Panc1 (cell line): Measurements from ENCODE around the gene FZD7. TPM values are rescaled to one million over a fixed set of nuclear protein-coding genes. Genes with fewer than 3 reads are reported as not detected.

ENCODE experiments used
- ATAC-seq: fragments of 200-7000 bp; cut with Tn5 transposase; 2 replicates; pipeline ENCODE4 v1.9.1; 2020; ENCODE audit warnings: mild to moderate bottlenecking, moderate library complexity
- BruUV-seq: library from RNA; stranded (reverse); fragments of 400-500 nt; replicated peaks from 2 replicates; lab custom pipeline; 2021; lab: Mats Ljungman, UMichigan
- CTCF ChIA-PET: fragments of 300-600 bp; sonication (Branson Sonifier 250); formaldehyde crosslinking; loops from one replicate; lab custom pipeline; 2022; ENCODE audit warnings: antibody characterized with exemption; lab: Charles Lee
- POLR2A ChIA-PET: fragments of 300-600 bp; sonication (Branson Sonifier 250); formaldehyde crosslinking; loops from one replicate; lab custom pipeline; 2022; ENCODE audit warnings: antibody characterized with exemption; lab: Charles Lee
- DNase-seq: peaks from one replicate; pipeline ENCODE4 v3.0.0-alpha.2; 2010; ENCODE audit warnings: low read depth, low spot score
- H3K27ac ChIP-seq: 2 replicates; pipeline ENCODE4 v1.5.1; 2011; ENCODE audit warnings: mild to moderate bottlenecking, low read length, inconsistent platforms
- H3K27me3 ChIP-seq: fragments of 200-500 bp; sonication (Bioruptor generic); 2 replicates; pipeline ENCODE4 v1.6.0; 2014; ENCODE audit warnings: low read length, inconsistent platforms; ENCODE audit not compliant: control insufficient read depth, insufficient read depth
- H3K36me3 ChIP-seq: fragments of 200-500 bp; sonication (Bioruptor generic); 2 replicates; pipeline ENCODE4 v1.5.1; 2014; ENCODE audit warnings: inconsistent platforms, mild to moderate bottlenecking, low read length, moderate library complexity; ENCODE audit not compliant: control insufficient read depth, insufficient read depth
- H3K4me1 ChIP-seq: 2 replicates; pipeline ENCODE4 v1.5.1; 2011; ENCODE audit warnings: inconsistent platforms, mild to moderate bottlenecking, low read length, moderate library complexity; ENCODE audit not compliant: control insufficient read depth, insufficient read depth
- H3K4me3 ChIP-seq, 2 experiments: 2 replicates each; pipeline ENCODE4 v1.5.1; 2011 to 2012; ENCODE audit warnings: low read depth in 2 of 2, low read length in 2 of 2, mild to moderate bottlenecking in 2 of 2, inconsistent platforms in 1 of 2, moderate library complexity in 1 of 2
- H3K9me3 ChIP-seq: fragments of 200-500 bp; sonication (Bioruptor generic); 2 replicates; pipeline ENCODE4 v1.5.1; 2014; ENCODE audit warnings: low read depth, mild to moderate bottlenecking, inconsistent platforms, low read length, moderate library complexity; ENCODE audit not compliant: control insufficient read depth, insufficient read depth
- POLR2AphosphoS5 ChIP-seq: IDR thresholded peaks from 2 replicates; pipeline ENCODE4 v1.6.1; 2012; ENCODE audit warnings: mild to moderate bottlenecking, low read depth, low read length, moderate library complexity
- SIN3A ChIP-seq: IDR thresholded peaks from 2 replicates; pipeline ENCODE4 v1.6.1; 2012; ENCODE audit warnings: low read depth, mild to moderate bottlenecking, low read length, moderate library complexity, borderline replicate concordance; ENCODE audit not compliant: insufficient read depth
- TCF7L2 ChIP-seq: IDR thresholded peaks from 2 replicates; pipeline ENCODE4 v1.6.1; 2011; ENCODE audit warnings: mild to moderate bottlenecking, low read depth, low read length, inconsistent platforms
- in situ Hi-C: cut with HindIII; loops from 2 replicates; pipeline ENCODE4 v1.10.0; 2016; ENCODE audit warnings: low sequenced_read_pairs, low pct_unique_long_range_greater_than_20kb
- intact Hi-C: fragments of 100-400 bp; cut with micrococcal nuclease; formaldehyde crosslinking; loops from one replicate; pipeline ENCODE4 v1.10.0; 2022; ENCODE audit not compliant: unreplicated experiment
- total RNA-seq: library from RNA; stranded (reverse); gene quantifications from one replicate; pipeline ENCODE4 v1.2.1, GENCODE V29; 2021; ENCODE audit not compliant: unreplicated experiment
- TF ChIP-seq, protein P1 (sequence below): fragments of 450-650 bp; IDR thresholded peaks from 2 replicates; pipeline ENCODE4 v1.5.1; 2017; ENCODE audit warnings: mild to moderate bottlenecking
- TF ChIP-seq, protein P2 (sequence below), 2 experiments: IDR thresholded peaks; 2 replicates each; pipeline ENCODE4 v1.6.1; 2011 to 2012; ENCODE audit warnings: low read depth in 2 of 2, control low read depth in 1 of 2, low read length in 1 of 2, mild to moderate bottlenecking in 1 of 2, moderate library complexity in 1 of 2; ENCODE audit not compliant: insufficient read depth in 1 of 2

The FZD7 gene
- total RNA-seq, 1 experiment from 2014 or later: 38.1 TPM

GRCh38 chr2:202051499-202052161 lies 18.0 kb downstream of the FZD7 start:
- ChIA-PET CTCF (no interaction called here), POLR2A (no interaction called here)
- Histone ChIP-seq H3K4me1 (peaks cover 3% of the 10 kb centered on the region; the same call in 1 of the 2 replicates), H3K27me3 (peaks cover 3% of the 10 kb centered on the region; the same call in 1 of the 2 replicates), H3K9me3 (no peaks in the 10 kb centered on the region), H3K27ac (no peak overlapping the region), H3K4me3 (no peak overlapping the region), H3K36me3 (no peaks in the 10 kb centered on the region)
- TF ChIP-seq POLR2AphosphoS5: no peak
- ATAC-seq (no peak), DNase-seq (no peak)
- in situ Hi-C loops: no loop called here
- no TSS peak for BruUV-seq
- intact Hi-C loops: no loop called here

DNA sequence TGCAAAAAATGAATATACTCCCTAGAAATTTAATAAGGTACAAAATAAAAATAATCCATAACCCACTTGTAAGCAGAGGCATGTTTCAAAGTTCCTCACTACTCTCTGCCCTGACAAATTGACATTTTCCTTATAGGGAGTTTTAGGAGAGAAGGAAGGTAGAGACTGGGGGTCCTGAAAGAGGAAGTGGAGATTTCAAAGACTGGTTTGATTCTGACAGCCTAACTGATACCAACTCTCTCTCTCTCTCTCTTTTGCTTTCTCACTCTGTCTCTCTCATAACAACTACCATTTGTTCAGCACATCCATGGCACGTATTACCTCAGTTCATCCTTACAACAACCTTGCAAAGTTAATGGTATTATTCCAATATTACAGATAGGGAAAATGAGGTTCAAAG lies 18.6 kb downstream of the FZD7 start:
- Histone ChIP-seq H3K4me3 (no peak overlapping the region), H3K27me3 (peaks cover 3% of the 10 kb centered on the region; the same call in 1 of the 2 replicates), H3K27ac (no peak overlapping the region), H3K4me1 (peaks cover 3% of the 10 kb centered on the region; the same call in 1 of the 2 replicates), H3K36me3 (no peaks in the 10 kb centered on the region), H3K9me3 (no peaks in the 10 kb centered on the region)
- in situ Hi-C loops (no loop called here), intact Hi-C loops (no loop called here)
- DNase-seq (no peak), ATAC-seq (no peak)
- CTCF ChIA-PET: no interaction called here
- TF ChIP-seq, protein P1, sequence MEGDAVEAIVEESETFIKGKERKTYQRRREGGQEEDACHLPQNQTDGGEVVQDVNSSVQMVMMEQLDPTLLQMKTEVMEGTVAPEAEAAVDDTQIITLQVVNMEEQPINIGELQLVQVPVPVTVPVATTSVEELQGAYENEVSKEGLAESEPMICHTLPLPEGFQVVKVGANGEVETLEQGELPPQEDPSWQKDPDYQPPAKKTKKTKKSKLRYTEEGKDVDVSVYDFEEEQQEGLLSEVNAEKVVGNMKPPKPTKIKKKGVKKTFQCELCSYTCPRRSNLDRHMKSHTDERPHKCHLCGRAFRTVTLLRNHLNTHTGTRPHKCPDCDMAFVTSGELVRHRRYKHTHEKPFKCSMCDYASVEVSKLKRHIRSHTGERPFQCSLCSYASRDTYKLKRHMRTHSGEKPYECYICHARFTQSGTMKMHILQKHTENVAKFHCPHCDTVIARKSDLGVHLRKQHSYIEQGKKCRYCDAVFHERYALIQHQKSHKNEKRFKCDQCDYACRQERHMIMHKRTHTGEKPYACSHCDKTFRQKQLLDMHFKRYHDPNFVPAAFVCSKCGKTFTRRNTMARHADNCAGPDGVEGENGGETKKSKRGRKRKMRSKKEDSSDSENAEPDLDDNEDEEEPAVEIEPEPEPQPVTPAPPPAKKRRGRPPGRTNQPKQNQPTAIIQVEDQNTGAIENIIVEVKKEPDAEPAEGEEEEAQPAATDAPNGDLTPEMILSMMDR: no peak
- TF ChIP-seq, protein P2, sequence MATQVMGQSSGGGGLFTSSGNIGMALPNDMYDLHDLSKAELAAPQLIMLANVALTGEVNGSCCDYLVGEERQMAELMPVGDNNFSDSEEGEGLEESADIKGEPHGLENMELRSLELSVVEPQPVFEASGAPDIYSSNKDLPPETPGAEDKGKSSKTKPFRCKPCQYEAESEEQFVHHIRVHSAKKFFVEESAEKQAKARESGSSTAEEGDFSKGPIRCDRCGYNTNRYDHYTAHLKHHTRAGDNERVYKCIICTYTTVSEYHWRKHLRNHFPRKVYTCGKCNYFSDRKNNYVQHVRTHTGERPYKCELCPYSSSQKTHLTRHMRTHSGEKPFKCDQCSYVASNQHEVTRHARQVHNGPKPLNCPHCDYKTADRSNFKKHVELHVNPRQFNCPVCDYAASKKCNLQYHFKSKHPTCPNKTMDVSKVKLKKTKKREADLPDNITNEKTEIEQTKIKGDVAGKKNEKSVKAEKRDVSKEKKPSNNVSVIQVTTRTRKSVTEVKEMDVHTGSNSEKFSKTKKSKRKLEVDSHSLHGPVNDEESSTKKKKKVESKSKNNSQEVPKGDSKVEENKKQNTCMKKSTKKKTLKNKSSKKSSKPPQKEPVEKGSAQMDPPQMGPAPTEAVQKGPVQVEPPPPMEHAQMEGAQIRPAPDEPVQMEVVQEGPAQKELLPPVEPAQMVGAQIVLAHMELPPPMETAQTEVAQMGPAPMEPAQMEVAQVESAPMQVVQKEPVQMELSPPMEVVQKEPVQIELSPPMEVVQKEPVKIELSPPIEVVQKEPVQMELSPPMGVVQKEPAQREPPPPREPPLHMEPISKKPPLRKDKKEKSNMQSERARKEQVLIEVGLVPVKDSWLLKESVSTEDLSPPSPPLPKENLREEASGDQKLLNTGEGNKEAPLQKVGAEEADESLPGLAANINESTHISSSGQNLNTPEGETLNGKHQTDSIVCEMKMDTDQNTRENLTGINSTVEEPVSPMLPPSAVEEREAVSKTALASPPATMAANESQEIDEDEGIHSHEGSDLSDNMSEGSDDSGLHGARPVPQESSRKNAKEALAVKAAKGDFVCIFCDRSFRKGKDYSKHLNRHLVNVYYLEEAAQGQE (IDR thresholded peaks at IDR 0.05; ENCODE audit: insufficient read depth in 1 of 2, low read depth in 2 of 2, low read length in 1 of 2): no peak
- TF ChIP-seq POLR2AphosphoS5: no peak
- TF ChIP-seq SIN3A: no peak
- no peak for TF ChIP-seq TCF7L2
- no TSS peak for BruUV-seq
- POLR2A ChIA-PET: no interaction called here

- intact Hi-C loops (no loop called here), in situ Hi-C loops (no loop called here)
- no peaks in the 10 kb centered on the region for H3K9me3 ChIP-seq
- TF ChIP-seq, protein P2 (IDR thresholded peaks at IDR 0.05; ENCODE audit: insufficient read depth in 1 of 2, low read depth in 2 of 2, low read length in 1 of 2): no peak
- no peak for TF ChIP-seq POLR2AphosphoS5
- TF ChIP-seq, protein P1: no peak
- no peak for TF ChIP-seq TCF7L2
- TF ChIP-seq SIN3A: no peak
- H3K36me3 ChIP-seq: no peaks in the 10 kb centered on the region
- ChIA-PET CTCF (no interaction called here), POLR2A (no interaction called here)
- no peak for DNase-seq
- H3K27ac ChIP-seq: no peak overlapping the region
- H3K4me3 ChIP-seq: no peak overlapping the region
- H3K27me3 ChIP-seq: peaks cover 3% of the 10 kb centered on the region; the same call in 1 of the 2 replicates
- ATAC-seq: no peak
- no TSS peak for BruUV-seq
- H3K4me1 ChIP-seq: peaks cover 3% of the 10 kb centered on the region; the same call in 1 of the 2 replicates
Observed at GRCh38 chr2:202054679-202055078, 21.0 kb downstream of the FZD7 start.
